Endothelial cell of umbilical vein (primary cell): Measurements from ENCODE around the gene FGD6. TPM values are rescaled to one million over a fixed set of nuclear protein-coding genes. Genes with fewer than 3 reads are reported as not detected.

Experiments used
- BruUV-seq: library from RNA; stranded (reverse); fragments of 400-500 nt; replicated peaks from 2 replicates; lab custom pipeline; 2021; lab: Mats Ljungman, UMichigan
- CTCF ChIA-PET: fragments of 300-600, 350-600 bp; sonication (Branson Sonifier 250); formaldehyde crosslinking; loops from one replicate; lab custom pipeline; 2021; ENCODE audit warnings: antibody characterized with exemption, inconsistent platforms; lab: Charles Lee
- POLR2A ChIA-PET: fragments of 300-600, 350-600 bp; sonication (Branson Sonifier 250); formaldehyde crosslinking; loops from one replicate; lab custom pipeline; 2021; ENCODE audit warnings: antibody characterized with exemption, inconsistent platforms; lab: Charles Lee
- DNase-seq: peaks from one replicate; pipeline ENCODE4 v3.0.0-alpha.2; 2011; ENCODE audit warnings: low read depth, low spot score
- FAIRE-seq: peaks from 2 replicates; lab custom pipeline; 2011; peaks lifted over from hg19 to GRCh38; lab: Jason Lieb, UNC
- H2AFZ ChIP-seq: 2 replicates; pipeline ENCODE4 v1.6.0; 2012; ENCODE audit warnings: low read depth, low read length, control low read depth, inconsistent platforms
- H3K27ac ChIP-seq: 2 replicates; pipeline ENCODE4 v1.5.1; 2011; ENCODE audit warnings: low read depth, mild to moderate bottlenecking, control low read depth, low read length, moderate library complexity; ENCODE audit not compliant: insufficient read depth
- H3K27me3 ChIP-seq, 2 experiments: 2 replicates each; pipeline versions ENCODE4 v1.6.0 to v1.6.1; 2011; ENCODE audit warnings: low read length in 2 of 2, mixed read lengths in 1 of 2; ENCODE audit not compliant: control insufficient read depth in 2 of 2, insufficient read depth in 2 of 2
- H3K36me3 ChIP-seq, 2 experiments: 2 replicates in 1 of 2; 3 replicates in 1 of 2; pipeline ENCODE4 v1.5.1; 2011; ENCODE audit warnings: low read length in 2 of 2, mild to moderate bottlenecking in 1 of 2, moderate library complexity in 1 of 2; ENCODE audit not compliant: control insufficient read depth in 2 of 2, insufficient read depth in 2 of 2; ENCODE audit errors: extremely low read depth in 1 of 2
- H3K4me1 ChIP-seq: 3 replicates; pipeline ENCODE4 v1.5.1; 2011; ENCODE audit warnings: mild to moderate bottlenecking, low read length; ENCODE audit not compliant: control insufficient read depth, insufficient read depth; ENCODE audit errors: extremely low read depth
- H3K4me2 ChIP-seq: 2 replicates; pipeline ENCODE4 v1.6.1; 2011; ENCODE audit warnings: low read length, control low read depth, mixed read lengths; ENCODE audit not compliant: insufficient read depth
- H3K4me3 ChIP-seq, 3 experiments: fragments of 200-600 bp in 1 of 3; sonication (generic), shearing (Covaris generic) in 1 of 3; replicated peaks in 1 of 3; 2 replicates each; pipeline ENCODE4 v1.5.1; 2011 to 2016; ENCODE audit warnings: control low read depth in 3 of 3, low read length in 3 of 3, mild to moderate bottlenecking in 2 of 3, inconsistent platforms in 1 of 3, low read depth in 1 of 3, moderate library complexity in 1 of 3; ENCODE audit not compliant: insufficient read depth in 1 of 3
- H3K79me2 ChIP-seq: 2 replicates; pipeline ENCODE4 v1.6.0; 2012; ENCODE audit warnings: low read length, inconsistent platforms; ENCODE audit not compliant: control insufficient read depth, insufficient read depth
- H3K9ac ChIP-seq: replicated peaks from 2 replicates; pipeline ENCODE3; 2011; ENCODE audit warnings: low read length, control low read depth; ENCODE audit not compliant: insufficient read depth; ENCODE audit errors: extremely low read depth
- H3K9me1 ChIP-seq: replicated peaks from 3 replicates; pipeline ENCODE4 v1.6.0; 2011; ENCODE audit warnings: mild to moderate bottlenecking, low read length; ENCODE audit not compliant: control insufficient read depth, insufficient read depth; ENCODE audit errors: extremely low read depth
- H3K9me3 ChIP-seq: replicated peaks from 2 replicates; pipeline ENCODE4 v1.5.1; 2012; ENCODE audit warnings: low read length, inconsistent platforms; ENCODE audit not compliant: control insufficient read depth, insufficient read depth
- H4K20me1 ChIP-seq: replicated peaks from 2 replicates; pipeline ENCODE3; 2011; ENCODE audit warnings: mild to moderate bottlenecking, low read length; ENCODE audit not compliant: control insufficient read depth, insufficient read depth; ENCODE audit errors: extremely low read depth
- EZH2 ChIP-seq: IDR thresholded peaks from 2 replicates; pipeline ENCODE4 v1.6.1; 2012; ENCODE audit warnings: borderline replicate concordance, low read depth, mild to moderate bottlenecking, moderate library complexity, low read length, inconsistent platforms; ENCODE audit not compliant: severe bottlenecking
- FOS ChIP-seq: IDR thresholded peaks from 2 replicates; pipeline ENCODE4 v1.6.1; 2011; ENCODE audit warnings: mild to moderate bottlenecking, low read length, moderate library complexity, borderline replicate concordance; ENCODE audit not compliant: insufficient read depth
- GATA2 ChIP-seq: IDR thresholded peaks from 2 replicates; pipeline ENCODE4 v1.7.0; 2011; ENCODE audit warnings: low read depth, mild to moderate bottlenecking, moderate library complexity, mixed read lengths, low read length; ENCODE audit not compliant: insufficient read length, insufficient read depth
- JUN ChIP-seq: IDR thresholded peaks from 2 replicates; pipeline ENCODE4 v1.6.1; 2011; ENCODE audit warnings: borderline replicate concordance, low read depth; ENCODE audit not compliant: insufficient read length, insufficient read depth
- MAX ChIP-seq: IDR thresholded peaks from 2 replicates; pipeline ENCODE4 v1.6.1; 2011; ENCODE audit not compliant: insufficient read depth, insufficient read length
- MYC ChIP-seq: IDR thresholded peaks from one replicate; pipeline ENCODE4 v1.6.1; 2011; ENCODE audit warnings: mild to moderate bottlenecking, low read depth, low read length
- POLR2A ChIP-seq: IDR thresholded peaks from 2 replicates; pipeline ENCODE4 v1.6.1; 2012; ENCODE audit warnings: low read depth, mild to moderate bottlenecking, control low read depth, low read length
- POLR2AphosphoS5 ChIP-seq: IDR thresholded peaks from 2 replicates; pipeline ENCODE4 v1.6.1; 2012; ENCODE audit warnings: low read depth, mild to moderate bottlenecking, control low read depth, low read length, moderate library complexity; ENCODE audit not compliant: insufficient read depth
- dilution Hi-C: fragments of 300-500 bp; cut with MboI; formaldehyde crosslinking; loops from one replicate; pipeline ENCODE4 v1.15.0; 2019; ENCODE audit warnings: low sequenced_read_pairs; ENCODE audit not compliant: extremely low pct_ligation_motif_present
- intact Hi-C: fragments of 100-400 bp; cut with micrococcal nuclease; formaldehyde crosslinking; loops from one replicate; pipeline ENCODE4 v1.10.0; 2022
- polyA plus RNA-seq, 4 experiments: library from polyadenylated mRNA; depleted of rRNA in 3 of 4; stranded (reverse) in 3 of 4; unstranded in 1 of 4; fragments of >200 nt; gene quantifications; 2 replicates each; pipeline versions ENCODE4 v1.2.1 to v1.2.3, GENCODE V29; 2011 to 2012; ENCODE audit warnings: missing spikeins in 1 of 4
- total RNA-seq: library from RNA; stranded (reverse); gene quantifications from 2 replicates; pipeline ENCODE4 v1.2.3, GENCODE V29; 2021
- TF ChIP-seq, protein P1 (sequence below), 2 donors: IDR thresholded peaks; 1 replicate in 1 of 2; 2 replicates in 1 of 2; pipeline ENCODE4 v1.5.1; 2011; ENCODE audit warnings: low read length in 2 of 2, mild to moderate bottlenecking in 2 of 2, moderate library complexity in 2 of 2, control low read depth in 1 of 2, inconsistent platforms in 1 of 2, low read depth in 1 of 2; ENCODE audit not compliant: insufficient read depth in 1 of 2; ENCODE audit errors: extremely low read depth in 1 of 2

The FGD6 gene
- total and polyA plus RNA-seq, 2 donors (not counting 3 experiments of a cell fraction or from before 2014, with no cell fraction given) = 5.9 to 14.0 TPM

GRCh38 chr12:95169368-95169767, 47.9 kb downstream of the FGD6 start:
- CTCF ChIA-PET = no interaction called here
- dilution Hi-C loops = no loop called here

More at GRCh38 chr12:95169368-95169767, 47.9 kb downstream of the FGD6 start:
- no TSS peak for BruUV-seq
- peak overlapping the region; percentile 35 for H3K9ac ChIP-seq
- H3K4me1 ChIP-seq = peaks cover 45% of the 10 kb centered on the region
- no peak overlapping the region for H2AFZ ChIP-seq
- intact Hi-C loops = loop anchor here (1.0 kb wide), 4 partner anchors 35 to 94 kb away; partner anchors contain the start of genes FGD6 and VEZT
- FAIRE-seq (peak; percentile 85), DNase-seq (peak; percentile 96)
- H3K79me2 ChIP-seq = no peaks in the 10 kb centered on the region
- peak overlapping the region; percentile 78 for H3K4me2 ChIP-seq
- no peaks in the 10 kb centered on the region for H3K9me3 ChIP-seq
- H3K27me3 ChIP-seq = no peaks in the 10 kb centered on the region
- no peaks in the 10 kb centered on the region for H3K36me3 ChIP-seq
- H3K9me1 ChIP-seq = no peaks in the 10 kb centered on the region
- H4K20me1 ChIP-seq = no peaks in the 10 kb centered on the region
- peak; percentile 96 for TF ChIP-seq FOS
- TF ChIP-seq GATA2 = peak; percentile 92
- peak; percentile 87 for TF ChIP-seq JUN
- peak; percentile 48 for TF ChIP-seq POLR2A
- TF ChIP-seq MYC = no peak
- TF ChIP-seq MAX = no peak
- TF ChIP-seq, protein P1, sequence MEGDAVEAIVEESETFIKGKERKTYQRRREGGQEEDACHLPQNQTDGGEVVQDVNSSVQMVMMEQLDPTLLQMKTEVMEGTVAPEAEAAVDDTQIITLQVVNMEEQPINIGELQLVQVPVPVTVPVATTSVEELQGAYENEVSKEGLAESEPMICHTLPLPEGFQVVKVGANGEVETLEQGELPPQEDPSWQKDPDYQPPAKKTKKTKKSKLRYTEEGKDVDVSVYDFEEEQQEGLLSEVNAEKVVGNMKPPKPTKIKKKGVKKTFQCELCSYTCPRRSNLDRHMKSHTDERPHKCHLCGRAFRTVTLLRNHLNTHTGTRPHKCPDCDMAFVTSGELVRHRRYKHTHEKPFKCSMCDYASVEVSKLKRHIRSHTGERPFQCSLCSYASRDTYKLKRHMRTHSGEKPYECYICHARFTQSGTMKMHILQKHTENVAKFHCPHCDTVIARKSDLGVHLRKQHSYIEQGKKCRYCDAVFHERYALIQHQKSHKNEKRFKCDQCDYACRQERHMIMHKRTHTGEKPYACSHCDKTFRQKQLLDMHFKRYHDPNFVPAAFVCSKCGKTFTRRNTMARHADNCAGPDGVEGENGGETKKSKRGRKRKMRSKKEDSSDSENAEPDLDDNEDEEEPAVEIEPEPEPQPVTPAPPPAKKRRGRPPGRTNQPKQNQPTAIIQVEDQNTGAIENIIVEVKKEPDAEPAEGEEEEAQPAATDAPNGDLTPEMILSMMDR (IDR thresholded peaks at IDR 0.05; ENCODE audit: extremely low read depth in 1 of 2, insufficient read depth in 1 of 2, low read depth in 1 of 2, low read length in 2 of 2) = no peak
- peak; percentile 89 for TF ChIP-seq POLR2AphosphoS5
- no peak for TF ChIP-seq EZH2
- peak overlapping the region; percentile 90 for H3K27ac ChIP-seq
- POLR2A ChIA-PET = no interaction called here
- peak overlapping the region in 1 of 3 experiments; percentile 11 for H3K4me3 ChIP-seq
